Measurements from ENCODE around the gene KCNIP4.

The KCNIP4 gene

GRCh38 chr4:21061902-21062301, 886.7 kb downstream of the KCNIP4 start:
- peaks cover 9% of the 10 kb centered on the region for H3K9me3 Mint-ChIP-seq
- ATAC-seq (ENCODE audit: low read depth) (no peak), DNase-seq (ENCODE audit: low spot score in 2 of 2) (no peak)
- H3K27ac Mint-ChIP-seq = no peak overlapping the region
- H3K27me3 Mint-ChIP-seq = no peaks in the 10 kb centered on the region
- no peaks in the 10 kb centered on the region for H3K36me3 Mint-ChIP-seq
- H3K4me1 Mint-ChIP-seq = no peaks in the 10 kb centered on the region
- H3K4me3 Mint-ChIP-seq = no peak overlapping the region

- ATAC-seq (ENCODE audit: low read depth) (no peak), DNase-seq (ENCODE audit: low spot score in 2 of 2) (no peak)
- Mint-ChIP-seq H3K27ac (no peak overlapping the region), H3K4me3 (no peak overlapping the region), H3K36me3 (no peaks in the 10 kb centered on the region), H3K4me1 (no peaks in the 10 kb centered on the region), H3K9me3 (peaks cover 1% of the 10 kb centered on the region), H3K27me3 (no peaks in the 10 kb centered on the region)
Measured at GRCh38 chr4:21046141-21046540, 902.4 kb downstream of the KCNIP4 start.

- no peak overlapping the region for H3K4me3 Mint-ChIP-seq
- no peaks in the 10 kb centered on the region for H3K4me1 Mint-ChIP-seq
- H3K27ac Mint-ChIP-seq = no peak overlapping the region
- no peaks in the 10 kb centered on the region for H3K36me3 Mint-ChIP-seq
- ATAC-seq (ENCODE audit: low read depth) (no peak), DNase-seq (ENCODE audit: low spot score in 2 of 2) (no peak)
- peaks cover 1% of the 10 kb centered on the region for H3K9me3 Mint-ChIP-seq
- no peaks in the 10 kb centered on the region for H3K27me3 Mint-ChIP-seq
Measured at GRCh38 chr4:21045119-21045518, 903.5 kb downstream of the KCNIP4 start.

GRCh38 chr4:21041708-21042107, 906.9 kb downstream of the KCNIP4 start:
- H3K9me3 Mint-ChIP-seq = peaks cover 3% of the 10 kb centered on the region
- DNase-seq (ENCODE audit: low spot score in 2 of 2) (no peak), ATAC-seq (ENCODE audit: low read depth) (no peak)
- H3K36me3 Mint-ChIP-seq = no peaks in the 10 kb centered on the region
- H3K4me1 Mint-ChIP-seq = no peaks in the 10 kb centered on the region
- H3K27me3 Mint-ChIP-seq = no peaks in the 10 kb centered on the region
- no peak overlapping the region for H3K27ac Mint-ChIP-seq
- H3K4me3 Mint-ChIP-seq = no peak overlapping the region

GRCh38 chr4:21034728-21035127, 913.8 kb downstream of the KCNIP4 start:
- no peak for ATAC-seq (ENCODE audit: low read depth)
- Mint-ChIP-seq H3K9me3 (peaks cover 4% of the 10 kb centered on the region), H3K27me3 (no peaks in the 10 kb centered on the region), H3K4me1 (no peaks in the 10 kb centered on the region), H3K27ac (no peak overlapping the region), H3K36me3 (no peaks in the 10 kb centered on the region), H3K4me3 (no peak overlapping the region)
- no peak for DNase-seq (ENCODE audit: low spot score in 2 of 2)

GRCh38 chr4:21032089-21032645, 916.4 kb downstream of the KCNIP4 start:
- DNase-seq (ENCODE audit: low spot score in 2 of 2) (no peak), ATAC-seq (ENCODE audit: low read depth) (no peak)
- H3K27ac Mint-ChIP-seq = no peak overlapping the region
- H3K4me3 Mint-ChIP-seq = no peak overlapping the region
- H3K27me3 Mint-ChIP-seq = no peaks in the 10 kb centered on the region
- H3K9me3 Mint-ChIP-seq = peaks cover 6% of the 10 kb centered on the region
- H3K36me3 Mint-ChIP-seq = no peaks in the 10 kb centered on the region
- no peaks in the 10 kb centered on the region for H3K4me1 Mint-ChIP-seq

- no peak for ATAC-seq (ENCODE audit: low read depth)
- no peak overlapping the region for H3K27ac Mint-ChIP-seq
Measured at GRCh38 chr4:21018817-21019216, 929.8 kb downstream of the KCNIP4 start.

GRCh38 chr4:21013501-21013900, 935.1 kb downstream of the KCNIP4 start:
- no peak overlapping the region for H3K27ac Mint-ChIP-seq
- no peaks in the 10 kb centered on the region for H3K4me1 Mint-ChIP-seq
- H3K27me3 Mint-ChIP-seq = no peaks in the 10 kb centered on the region
- no peak for DNase-seq (ENCODE audit: low spot score in 2 of 2)
- no peaks in the 10 kb centered on the region for H3K36me3 Mint-ChIP-seq
- no peak for ATAC-seq (ENCODE audit: low read depth)
- H3K9me3 Mint-ChIP-seq = peaks cover 7% of the 10 kb centered on the region
- H3K4me3 Mint-ChIP-seq = no peak overlapping the region

More at GRCh38 chr4:21018817-21019216, 929.8 kb downstream of the KCNIP4 start:
- H3K27me3 Mint-ChIP-seq = no peaks in the 10 kb centered on the region
- H3K9me3 Mint-ChIP-seq = peaks cover 8% of the 10 kb centered on the region
- H3K4me1 Mint-ChIP-seq = no peaks in the 10 kb centered on the region
- DNase-seq (ENCODE audit: low spot score in 2 of 2) = no peak
- no peak overlapping the region for H3K4me3 Mint-ChIP-seq
- H3K36me3 Mint-ChIP-seq = no peaks in the 10 kb centered on the region

- Mint-ChIP-seq H3K27me3 (no peaks in the 10 kb centered on the region), H3K9me3 (peaks cover 5% of the 10 kb centered on the region), H3K4me3 (no peak overlapping the region), H3K4me1 (no peaks in the 10 kb centered on the region), H3K27ac (no peak overlapping the region), H3K36me3 (no peaks in the 10 kb centered on the region)
- ATAC-seq (ENCODE audit: low read depth) (no peak), DNase-seq (ENCODE audit: low spot score in 2 of 2) (no peak)
Measured at GRCh38 chr4:21012851-21013331, 935.7 kb downstream of the KCNIP4 start.

GRCh38 chr4:21011106-21011505, 937.5 kb downstream of the KCNIP4 start:
- peaks cover 2% of the 10 kb centered on the region for H3K9me3 Mint-ChIP-seq
- ATAC-seq (ENCODE audit: low read depth) (no peak), DNase-seq (ENCODE audit: low spot score in 2 of 2) (no peak)
- no peaks in the 10 kb centered on the region for H3K27me3 Mint-ChIP-seq
- H3K36me3 Mint-ChIP-seq = no peaks in the 10 kb centered on the region
- H3K27ac Mint-ChIP-seq = no peak overlapping the region
- no peak overlapping the region for H3K4me3 Mint-ChIP-seq
- H3K4me1 Mint-ChIP-seq = no peaks in the 10 kb centered on the region

- H3K27ac Mint-ChIP-seq = no peak overlapping the region
- DNase-seq (ENCODE audit: low spot score in 2 of 2) (no peak), ATAC-seq (ENCODE audit: low read depth) (no peak)
- no peaks in the 10 kb centered on the region for H3K27me3 Mint-ChIP-seq
- H3K9me3 Mint-ChIP-seq = peaks cover 2% of the 10 kb centered on the region
- no peaks in the 10 kb centered on the region for H3K36me3 Mint-ChIP-seq
- no peaks in the 10 kb centered on the region for H3K4me1 Mint-ChIP-seq
- H3K4me3 Mint-ChIP-seq = no peak overlapping the region
Measured at GRCh38 chr4:21009956-21010355, 938.6 kb downstream of the KCNIP4 start.

- no peak for DNase-seq (ENCODE audit: low spot score in 2 of 2)
- Mint-ChIP-seq H3K4me3 (no peak overlapping the region), H3K27ac (no peak overlapping the region), H3K27me3 (no peaks in the 10 kb centered on the region), H3K4me1 (no peaks in the 10 kb centered on the region), H3K36me3 (no peaks in the 10 kb centered on the region), H3K9me3 (peaks cover 7% of the 10 kb centered on the region)
- no peak for ATAC-seq (ENCODE audit: low read depth)
Measured at GRCh38 chr4:21005647-21006046, 942.9 kb downstream of the KCNIP4 start.

GRCh38 chr4:21002976-21003375, 945.6 kb downstream of the KCNIP4 start:
- H3K36me3 Mint-ChIP-seq = no peaks in the 10 kb centered on the region

GRCh38 chr4:21002286-21002685, 946.3 kb downstream of the KCNIP4 start:
- Mint-ChIP-seq H3K27me3 (no peaks in the 10 kb centered on the region), H3K27ac (no peak overlapping the region), H3K9me3 (peaks cover 7% of the 10 kb centered on the region), H3K36me3 (no peaks in the 10 kb centered on the region), H3K4me3 (no peak overlapping the region), H3K4me1 (no peaks in the 10 kb centered on the region)
- DNase-seq (ENCODE audit: low spot score in 2 of 2) (no peak), ATAC-seq (ENCODE audit: low read depth) (no peak)

More at GRCh38 chr4:21002976-21003375, 945.6 kb downstream of the KCNIP4 start:
- peaks cover 7% of the 10 kb centered on the region for H3K9me3 Mint-ChIP-seq
- no peaks in the 10 kb centered on the region for H3K4me1 Mint-ChIP-seq
- DNase-seq (ENCODE audit: low spot score in 2 of 2) = no peak
- H3K27ac Mint-ChIP-seq = no peak overlapping the region
- H3K27me3 Mint-ChIP-seq = no peaks in the 10 kb centered on the region
- no peak for ATAC-seq (ENCODE audit: low read depth)
- H3K4me3 Mint-ChIP-seq = no peak overlapping the region

GRCh38 chr4:21001490-21001889, 947.1 kb downstream of the KCNIP4 start:
- no peaks in the 10 kb centered on the region for H3K4me1 Mint-ChIP-seq
- H3K27ac Mint-ChIP-seq = no peak overlapping the region
- H3K36me3 Mint-ChIP-seq = no peaks in the 10 kb centered on the region
- no peaks in the 10 kb centered on the region for H3K27me3 Mint-ChIP-seq
- ATAC-seq (ENCODE audit: low read depth) (no peak), DNase-seq (ENCODE audit: low spot score in 2 of 2) (no peak)
- H3K4me3 Mint-ChIP-seq = no peak overlapping the region
- peaks cover 7% of the 10 kb centered on the region for H3K9me3 Mint-ChIP-seq

All from memory B cell (primary cell).